Measurements from ENCODE around the gene PAEP. TPM values are rescaled to one million over a fixed set of nuclear protein-coding genes. Genes with fewer than 3 reads are reported as not detected.

Gene PAEP
- total and polyA plus RNA-seq, 2 experiments from 2014 or later, result not detected

DNA sequence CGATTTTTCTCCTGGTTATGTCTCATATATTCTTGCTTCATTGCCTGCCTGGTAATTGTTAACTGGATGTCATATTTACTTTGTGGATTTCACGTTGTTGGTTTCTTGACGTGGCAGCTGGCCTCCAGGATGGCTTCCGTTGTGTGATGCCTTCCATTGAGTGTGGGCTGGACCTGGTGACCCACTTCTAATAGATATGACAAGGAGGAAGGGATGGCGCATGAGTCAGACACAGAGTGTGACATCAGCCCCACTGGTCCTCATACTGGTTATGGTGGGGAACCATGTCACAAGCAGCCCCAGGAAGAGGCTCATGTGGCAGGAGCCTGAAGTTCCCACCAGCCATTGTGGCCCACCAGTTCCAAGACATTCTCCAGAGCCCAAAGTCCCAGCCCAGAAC lies 6.4 kb upstream of the PAEP start:
- Histone ChIP-seq H3K9me2 (ENCODE audit: insufficient read depth) (no peaks in the 10 kb centered on the region), H2AFZ (no peak overlapping the region), H4K20me1 (ENCODE audit: insufficient read depth) (no peaks in the 10 kb centered on the region), H3K9me3 (ENCODE audit: low read depth) (no peaks in the 10 kb centered on the region), H3K4me3 (no peak overlapping the region), H3K36me3 (ENCODE audit: low read depth) (no peaks in the 10 kb centered on the region), H3K79me2 (ENCODE audit: insufficient read depth) (no peaks in the 10 kb centered on the region), H3K27ac (no peak overlapping the region), H3F3A (ENCODE audit: insufficient read depth) (no peaks in the 10 kb centered on the region), H3K4me1 (ENCODE audit: insufficient read depth) (no peaks in the 10 kb centered on the region), H3K9ac (no peak overlapping the region), H3K27me3 (replicated peaks; ENCODE audit: insufficient read depth) (no peaks in the 10 kb centered on the region; the same call in none of the 2 replicates), H3K4me2 (ENCODE audit: unreplicated experiment) (no peak overlapping the region)
- DNase-seq, result no peak
- in situ Hi-C loops (cut with MboI), result no loop called here
- TF ChIP-seq EZH2 (IDR thresholded peaks at IDR 0.05; ENCODE audit: insufficient read depth, poor library complexity, severe bottlenecking) (no peak), EZH2phosphoT487 (IDR thresholded peaks at IDR 0.05; ENCODE audit: insufficient read depth, low read depth) (no peak)
- 52 to 53% methylated on average over 5 of the region's 5 CpGs for WGBS, 2 experiments (ENCODE audit: low coverage in 1 of 2, low lambda C conversion rate in 2 of 2, missing lambda C conversion rate in 2 of 2)

DNA sequence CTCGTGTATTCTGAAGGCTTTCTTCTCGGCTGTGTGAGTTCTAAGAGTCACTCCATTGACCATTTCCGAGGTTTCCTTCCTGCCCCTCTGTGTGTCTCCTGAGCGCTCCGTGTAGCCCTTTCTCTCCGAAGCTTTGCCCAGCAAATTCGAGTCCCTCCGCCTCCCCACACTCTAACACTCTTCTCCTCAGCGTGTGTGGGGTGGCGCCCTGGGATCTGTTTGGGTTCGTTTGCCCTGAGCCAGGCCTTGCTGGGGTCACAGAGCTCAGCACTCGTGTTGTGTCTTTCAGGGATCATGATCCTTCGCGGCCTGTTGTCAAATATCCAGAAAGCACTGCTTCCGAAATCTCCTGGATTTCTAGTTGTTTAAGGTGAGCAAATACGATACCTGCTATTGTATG lies 5.6 kb upstream of the PAEP start:
- no peaks in the 10 kb centered on the region for H3K36me3 ChIP-seq (ENCODE audit: low read depth)
- TF ChIP-seq EZH2 (IDR thresholded peaks at IDR 0.05; ENCODE audit: insufficient read depth, poor library complexity, severe bottlenecking) (no peak), EZH2phosphoT487 (IDR thresholded peaks at IDR 0.05; ENCODE audit: insufficient read depth, low read depth) (no peak)
- H3K79me2 ChIP-seq (ENCODE audit: insufficient read depth), result no peaks in the 10 kb centered on the region
- no peak overlapping the region for H3K4me2 ChIP-seq (ENCODE audit: unreplicated experiment)
- in situ Hi-C loops (cut with MboI), result no loop called here
- no peaks in the 10 kb centered on the region for H3K4me1 ChIP-seq (ENCODE audit: insufficient read depth)
- no peak overlapping the region for H3K27ac ChIP-seq
- H3K9me2 ChIP-seq (ENCODE audit: insufficient read depth), result no peaks in the 10 kb centered on the region
- H3K9ac ChIP-seq, result no peak overlapping the region
- H3F3A ChIP-seq (ENCODE audit: insufficient read depth), result no peaks in the 10 kb centered on the region
- no peaks in the 10 kb centered on the region for H3K9me3 ChIP-seq (ENCODE audit: low read depth)
- 42 to 46% methylated on average over 16 of the region's 16 CpGs for WGBS, 2 experiments (ENCODE audit: low coverage in 1 of 2, low lambda C conversion rate in 2 of 2, missing lambda C conversion rate in 2 of 2)
- H2AFZ ChIP-seq, result no peak overlapping the region
- DNase-seq, result no peak
- H3K27me3 ChIP-seq (replicated peaks; ENCODE audit: insufficient read depth), result no peaks in the 10 kb centered on the region; the same call in none of the 2 replicates
- H4K20me1 ChIP-seq (ENCODE audit: insufficient read depth), result no peaks in the 10 kb centered on the region
- H3K4me3 ChIP-seq, result no peak overlapping the region

DNA sequence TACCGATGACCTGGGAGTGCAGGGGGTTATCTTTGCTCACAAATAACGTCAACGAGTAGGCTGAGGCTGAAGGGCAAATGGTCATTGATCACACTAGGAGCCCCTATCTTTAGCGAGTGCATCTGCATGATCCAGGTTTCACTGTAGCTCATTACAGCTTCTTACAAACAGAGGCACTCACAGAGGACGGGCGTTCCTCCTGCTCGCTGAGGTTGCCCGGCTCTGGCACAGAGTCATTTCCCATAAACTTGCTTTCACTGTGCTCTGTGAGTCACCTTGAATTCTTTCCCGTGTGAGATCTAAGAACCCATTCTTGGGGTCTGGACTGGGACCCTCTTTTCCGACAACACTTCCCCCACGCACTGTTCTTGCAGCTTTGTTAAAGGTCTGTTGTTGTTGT lies 1.9 kb upstream of the PAEP start:
- in situ Hi-C loops (cut with MboI), result no loop called here
- Histone ChIP-seq H3K4me2 (ENCODE audit: unreplicated experiment) (no peak overlapping the region), H3K79me2 (ENCODE audit: insufficient read depth) (no peaks in the 10 kb centered on the region), H3K27me3 (replicated peaks; ENCODE audit: insufficient read depth) (no peaks in the 10 kb centered on the region; the same call in none of the 2 replicates), H3F3A (ENCODE audit: insufficient read depth) (no peaks in the 10 kb centered on the region), H2AFZ (no peak overlapping the region), H4K20me1 (ENCODE audit: insufficient read depth) (no peaks in the 10 kb centered on the region), H3K9ac (no peak overlapping the region), H3K9me3 (ENCODE audit: low read depth) (no peaks in the 10 kb centered on the region), H3K27ac (no peak overlapping the region), H3K4me1 (ENCODE audit: insufficient read depth) (no peaks in the 10 kb centered on the region), H3K36me3 (ENCODE audit: low read depth) (no peaks in the 10 kb centered on the region), H3K9me2 (ENCODE audit: insufficient read depth) (no peaks in the 10 kb centered on the region), H3K4me3 (no peak overlapping the region)
- TF ChIP-seq EZH2phosphoT487 (IDR thresholded peaks at IDR 0.05; ENCODE audit: insufficient read depth, low read depth) (no peak), EZH2 (IDR thresholded peaks at IDR 0.05; ENCODE audit: insufficient read depth, poor library complexity, severe bottlenecking) (no peak)
- peak; percentile 24 for DNase-seq
- WGBS, 2 experiments (ENCODE audit: low coverage in 1 of 2, low lambda C conversion rate in 2 of 2, missing lambda C conversion rate in 2 of 2), result 26 to 28% methylated on average over 11 of the region's 11 CpGs

DNA sequence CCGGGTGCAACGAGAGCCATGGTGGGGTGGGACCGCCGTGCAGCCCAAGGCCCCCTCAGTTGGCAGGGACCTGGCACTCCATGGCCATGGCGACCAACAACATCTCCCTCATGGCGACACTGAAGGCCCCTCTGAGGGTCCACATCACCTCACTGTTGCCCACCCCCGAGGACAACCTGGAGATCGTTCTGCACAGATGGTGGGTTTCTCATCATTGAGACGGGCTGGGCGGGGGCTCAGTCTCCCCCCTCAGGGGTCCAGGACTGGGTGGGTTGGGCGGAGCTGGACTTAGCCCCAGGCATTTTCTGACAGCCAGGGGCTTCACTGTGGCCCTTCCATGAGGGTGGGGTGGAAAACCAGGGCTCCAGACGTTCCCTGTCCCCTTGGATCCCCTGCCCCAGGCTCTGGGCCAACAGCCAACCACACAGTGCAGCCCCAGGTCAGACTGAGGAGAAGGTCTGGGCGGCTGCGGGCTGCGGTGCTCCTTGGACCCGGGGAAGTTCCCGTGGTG lies 734 bp downstream of the PAEP start:
- H3K9ac ChIP-seq, result no peak overlapping the region
- DNase-seq, result no peak
- 63 to 64% methylated on average over 17 of the region's 17 CpGs for WGBS, 2 experiments (ENCODE audit: low coverage in 1 of 2, low lambda C conversion rate in 2 of 2, missing lambda C conversion rate in 2 of 2)

More for the DNA sequence above, 734 bp downstream of the PAEP start:
- no peaks in the 10 kb centered on the region for H3K79me2 ChIP-seq (ENCODE audit: insufficient read depth)
- no peak overlapping the region for H2AFZ ChIP-seq
- no peaks in the 10 kb centered on the region for H4K20me1 ChIP-seq (ENCODE audit: insufficient read depth)
- H3K27me3 ChIP-seq (replicated peaks; ENCODE audit: insufficient read depth), result no peaks in the 10 kb centered on the region; the same call in none of the 2 replicates
- no peaks in the 10 kb centered on the region for H3K4me1 ChIP-seq (ENCODE audit: insufficient read depth)
- no peak overlapping the region for H3K4me2 ChIP-seq (ENCODE audit: unreplicated experiment)
- no peak overlapping the region for H3K4me3 ChIP-seq
- H3K36me3 ChIP-seq (ENCODE audit: low read depth), result no peaks in the 10 kb centered on the region
- H3K9me3 ChIP-seq (ENCODE audit: low read depth), result no peaks in the 10 kb centered on the region
- no peaks in the 10 kb centered on the region for H3F3A ChIP-seq (ENCODE audit: insufficient read depth)
- in situ Hi-C loops (cut with MboI), result no loop called here
- TF ChIP-seq EZH2phosphoT487 (IDR thresholded peaks at IDR 0.05; ENCODE audit: insufficient read depth, low read depth) (no peak), EZH2 (IDR thresholded peaks at IDR 0.05; ENCODE audit: insufficient read depth, poor library complexity, severe bottlenecking) (no peak)
- no peak overlapping the region for H3K27ac ChIP-seq
- H3K9me2 ChIP-seq (ENCODE audit: insufficient read depth), result no peaks in the 10 kb centered on the region

Measured in GM23248 (cell line).